HG02588 (cell line): Measurements from ENCODE around the gene GPBP1L1.
"Not testable (repeated sequence)": the region's sequence is repeated elsewhere in the genome, so short reads cannot be mapped to it uniquely, and the experiment has no call there.

Experiments used
- ATAC-seq: cut with Tn5 transposase; IDR thresholded peaks from one replicate; pipeline ENCODE4 v1.9.1; 2021; ENCODE audit warnings: mild to moderate bottlenecking, moderate library complexity; ENCODE audit not compliant: unreplicated experiment

Gene GPBP1L1

GRCh38 chr1:45604239-45604638, 82.1 kb downstream of the GPBP1L1 start:
- ATAC-seq: no peak

GRCh38 chr1:45596765-45597164, 89.6 kb downstream of the GPBP1L1 start:
- ATAC-seq: not testable (repeated sequence)

- no peak for ATAC-seq
Observed at GRCh38 chr1:45594412-45594811, 91.9 kb downstream of the GPBP1L1 start.

- ATAC-seq: no peak
Observed at GRCh38 chr1:45589861-45590260, 96.5 kb downstream of the GPBP1L1 start.

GRCh38 chr1:45586769-45587168, 99.6 kb downstream of the GPBP1L1 start:
- ATAC-seq: no peak

GRCh38 chr1:45585496-45586075, 100.7 kb downstream of the GPBP1L1 start:
- ATAC-seq: no peak

GRCh38 chr1:45585110-45585426, 101.3 kb downstream of the GPBP1L1 start:
- ATAC-seq: no peak

- ATAC-seq: peak; percentile 26
Observed at GRCh38 chr1:45584351-45585109, 101.8 kb downstream of the GPBP1L1 start.

GRCh38 chr1:45583666-45584350, 102.5 kb downstream of the GPBP1L1 start, which contains the start of gene NASP:
TSS of gene NASP (plus strand) at chr1:45584041. CDS start at chr1:45584147, 106 bp downstream.
- peak; percentile 44 for ATAC-seq

- ATAC-seq: peak; percentile 72
Observed at GRCh38 chr1:45583264-45583665, 103.1 kb downstream of the GPBP1L1 start.
